NCI-H1092 treated with DMSO at 0.1 percent for 48 hours (cell line): ENCODE data around the gene DDR1.
A peak's percentile ranks its signal among the peaks of the same experiment; 100 is the strongest.
"Not testable (repeated sequence)": the region's sequence is repeated elsewhere in the genome, so short reads cannot be mapped to it uniquely, and the experiment has no call there.

Source experiments
- DNase-seq: peaks from one replicate; lab custom pipeline; 2025; lab: John Stamatoyannopoulos, UW

The DDR1 gene

GRCh38 chr6:30883685-30884520 is at the start of gene DDR1:
TSS of gene DDR1 (plus strand) at chr6:30884519. CDS start at chr6:30888730, 4,211 bp downstream.
- DNase-seq = peak; percentile 21

- DNase-seq = no peak
Measured at GRCh38 chr6:30834646-30835045, 49.7 kb upstream of the DDR1 start.

DNA sequence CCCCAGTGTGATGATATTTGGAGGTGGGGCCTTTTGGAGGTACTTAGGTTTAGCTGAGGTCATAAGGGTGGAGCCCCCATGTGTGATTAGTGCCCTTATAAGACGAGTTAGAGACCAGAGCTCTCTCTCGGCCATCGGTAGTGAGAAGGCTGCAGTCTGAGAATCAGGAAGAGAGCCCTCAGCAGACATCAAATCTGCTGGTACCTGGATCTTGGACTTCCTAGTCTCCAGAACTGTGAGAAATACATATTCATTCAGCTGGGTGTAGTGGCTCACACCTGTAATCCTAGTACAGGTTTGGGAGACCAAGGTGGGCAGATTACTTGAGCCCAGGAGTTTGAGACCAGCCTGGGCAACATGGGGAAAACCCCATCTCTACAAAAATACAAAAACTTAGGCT is 48.7 kb upstream of the DDR1 start:
- no peak for DNase-seq

DNA sequence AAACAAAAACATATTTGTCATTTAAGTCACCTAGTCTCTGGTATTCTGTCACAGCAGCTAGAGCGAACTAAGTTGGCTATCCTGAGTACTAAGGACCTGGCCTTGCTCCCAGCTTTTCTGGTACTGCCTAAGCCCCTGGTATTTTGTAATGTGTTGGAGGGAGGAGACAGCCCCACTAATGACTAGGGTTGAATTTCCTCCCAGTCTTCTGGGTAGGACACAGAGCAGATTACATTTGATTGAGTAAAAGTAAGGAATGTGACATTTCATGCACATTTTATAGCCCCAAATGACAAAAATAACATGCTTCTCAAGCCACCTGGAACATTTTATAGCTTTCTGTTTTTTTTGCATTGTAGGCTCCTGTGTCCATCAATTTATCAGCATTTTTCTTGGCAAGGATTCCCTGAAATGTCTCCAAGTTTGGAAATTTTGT is 47.9 kb upstream of the DDR1 start:
- DNase-seq = no peak

DNA sequence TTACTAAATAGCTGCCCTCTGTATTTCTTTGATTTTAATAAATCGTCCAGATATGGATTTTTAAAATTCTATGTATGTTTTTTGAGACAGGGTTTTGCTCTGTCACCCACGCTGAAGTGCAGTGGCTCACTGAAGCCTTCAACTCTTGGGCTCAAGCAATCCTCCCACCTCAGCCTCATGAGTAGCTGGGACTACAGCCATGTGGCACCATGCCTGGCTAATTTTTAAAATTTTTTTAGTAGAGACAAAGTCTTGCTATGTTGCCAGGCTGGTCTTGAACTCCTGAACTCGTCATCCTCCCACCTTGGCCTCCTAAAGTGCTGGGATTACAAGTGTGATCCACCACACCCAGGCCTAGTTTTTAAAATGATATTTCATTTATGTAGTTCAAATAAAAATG is 47.4 kb upstream of the DDR1 start:
- DNase-seq = no peak

GRCh38 chr6:30837432-30837831 is 46.9 kb upstream of the DDR1 start:
- no peak for DNase-seq

GRCh38 chr6:30837870-30838269 is 46.4 kb upstream of the DDR1 start:
- no peak for DNase-seq

DNA sequence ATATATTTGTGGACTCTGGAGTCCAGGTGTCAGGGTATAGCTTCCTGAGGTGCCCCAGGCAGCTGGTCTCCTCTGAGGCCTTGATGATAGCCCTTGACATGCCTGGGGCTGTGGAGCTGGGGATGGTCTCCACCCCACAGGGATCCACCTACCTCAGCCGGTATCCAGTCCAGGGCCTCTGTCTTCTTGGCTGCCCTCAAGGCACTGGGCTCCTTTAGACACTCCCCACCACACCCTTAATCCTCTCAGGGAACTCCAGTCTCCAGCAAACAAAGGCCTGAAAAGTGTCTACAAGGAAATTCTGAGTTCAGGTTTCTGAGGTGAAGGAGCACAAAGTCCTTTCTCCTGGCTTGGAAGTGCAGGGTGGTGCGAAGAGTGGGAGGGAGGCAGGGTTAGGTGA is 44.6 kb upstream of the DDR1 start:
- no peak for DNase-seq

DNA sequence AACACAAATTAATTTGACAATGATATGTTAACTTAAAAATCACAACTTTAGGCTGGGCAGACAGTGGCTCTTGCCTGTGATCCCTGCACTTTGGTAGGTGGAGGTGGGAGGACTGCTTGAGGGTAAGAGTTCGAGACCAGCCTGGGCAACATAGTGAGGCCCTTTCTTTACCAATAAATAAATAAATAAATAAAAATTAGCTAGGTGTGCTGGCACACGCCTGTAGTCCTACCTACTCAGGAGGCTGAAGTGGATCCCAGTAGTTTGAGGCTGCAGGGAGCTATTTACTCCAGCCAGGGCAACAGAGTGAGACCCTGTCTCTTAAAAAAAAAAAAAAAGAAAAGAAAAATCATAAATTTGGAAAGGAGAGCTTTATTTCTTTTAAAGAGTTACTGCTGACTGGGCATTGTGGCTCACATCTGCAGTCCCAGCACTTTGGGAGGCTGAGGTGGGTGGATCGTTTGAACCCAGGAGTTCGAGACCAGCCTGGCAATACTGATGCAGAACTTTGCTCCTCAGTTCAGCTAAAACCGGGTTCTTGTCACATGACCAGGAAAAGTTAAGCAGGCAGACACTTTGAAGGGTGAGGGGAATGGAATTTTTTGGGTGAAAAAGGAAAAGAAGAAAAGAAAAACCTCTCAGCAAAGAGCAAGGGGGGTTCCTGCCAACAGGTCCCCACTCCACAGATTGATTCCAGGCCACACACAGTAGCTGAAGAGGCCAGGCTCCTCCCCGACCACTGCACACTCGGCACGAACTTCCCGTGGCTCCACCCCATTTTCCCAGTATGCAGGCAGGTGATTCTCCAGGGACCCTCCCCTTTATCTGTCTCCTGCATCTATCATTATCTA is 44.0 kb upstream of the DDR1 start:
- DNase-seq = no peak

- no peak for DNase-seq
Measured at GRCh38 chr6:30840935-30841643, 43.2 kb upstream of the DDR1 start.

- DNase-seq = no peak
Measured at GRCh38 chr6:30841644-30842504, 42.4 kb upstream of the DDR1 start.

- DNase-seq = no peak
Measured at GRCh38 chr6:30842754-30843610, 41.3 kb upstream of the DDR1 start.

GRCh38 chr6:30843611-30843998 is 40.7 kb upstream of the DDR1 start:
- no peak for DNase-seq

- DNase-seq = no peak
Measured at GRCh38 chr6:30844118-30844535, 40.2 kb upstream of the DDR1 start.

DNA sequence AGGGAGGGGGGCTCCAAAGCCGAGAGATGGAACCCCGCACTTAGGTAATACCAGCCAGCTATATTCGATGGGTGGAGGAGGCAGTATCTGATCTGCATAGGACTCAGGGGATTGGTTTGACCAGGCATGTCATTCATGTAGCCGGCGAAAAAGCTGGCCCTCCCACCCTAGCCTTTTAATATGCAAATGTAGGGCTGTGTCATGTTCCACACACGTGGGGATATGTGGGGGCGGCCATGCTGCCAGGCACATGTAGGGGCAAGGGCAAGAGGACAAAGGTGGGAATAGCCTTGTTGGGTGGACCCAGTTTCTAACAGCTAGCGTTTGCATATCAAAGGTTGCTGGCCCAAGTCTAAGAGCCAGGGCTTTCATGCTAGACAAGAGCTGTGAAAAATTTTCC is 39.1 kb upstream of the DDR1 start:
- DNase-seq = no peak

GRCh38 chr6:30847421-30847970 is 36.8 kb upstream of the DDR1 start:
- no peak for DNase-seq

GRCh38 chr6:30847971-30848436 is 36.3 kb upstream of the DDR1 start:
- DNase-seq = no peak

DNA sequence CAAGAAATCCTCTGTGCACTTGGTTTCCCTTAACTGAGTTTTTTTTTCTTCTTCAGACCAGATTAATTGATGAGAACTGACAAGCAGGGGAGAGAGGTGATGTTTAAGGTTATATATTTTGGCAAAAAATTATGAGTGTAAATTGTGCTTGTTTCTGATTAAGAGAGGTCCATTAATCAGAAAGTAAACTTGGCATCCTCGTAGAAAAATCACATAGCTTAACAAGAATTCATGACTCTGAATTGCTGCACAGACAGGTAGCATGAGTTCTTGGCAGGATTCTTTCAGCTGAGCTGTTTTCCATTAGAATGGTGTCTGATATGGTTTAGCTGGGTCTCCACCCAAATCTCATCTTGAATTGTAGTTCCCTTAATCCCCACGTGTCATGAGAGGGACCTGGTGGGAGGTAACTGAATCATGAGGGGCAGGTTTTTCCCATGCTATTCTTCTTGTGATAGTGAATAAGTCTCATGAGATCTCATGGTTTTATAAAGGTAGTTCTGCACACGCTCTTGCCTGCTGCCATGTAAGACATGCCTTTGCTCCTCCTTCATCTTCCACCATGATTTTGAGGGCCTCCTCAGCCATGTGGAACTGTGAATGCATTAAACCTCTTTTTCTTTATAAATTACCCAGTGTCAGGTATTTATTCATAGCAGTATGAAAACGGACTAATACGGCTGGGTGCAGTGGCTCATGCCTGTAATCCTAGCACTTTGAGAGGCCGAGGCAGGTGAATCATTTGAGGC is 34.2 kb upstream of the DDR1 start:
- DNase-seq = no peak

DNA sequence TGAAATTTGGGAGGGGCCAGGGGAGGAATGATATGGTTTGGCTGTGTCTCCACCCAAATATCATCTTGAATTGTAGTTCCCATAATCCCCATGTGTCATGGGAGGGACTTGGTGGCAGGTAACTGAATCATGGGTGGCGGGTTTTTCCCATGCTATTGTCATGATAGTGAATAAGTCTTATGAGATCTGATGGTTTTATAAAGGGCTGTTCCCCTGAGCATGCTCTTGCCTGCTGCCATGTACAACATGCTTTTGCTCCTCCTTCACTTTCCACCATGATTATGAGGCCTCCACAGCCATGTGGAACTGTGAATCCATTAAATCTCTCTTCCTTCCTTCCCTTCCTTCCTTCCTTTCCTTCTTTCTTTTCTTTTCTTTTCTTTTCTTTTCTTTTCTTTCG is 31.9 kb upstream of the DDR1 start:
- DNase-seq = not testable (repeated sequence)
